ENCODE results near the gene MKS1.

MKS1 gene

DNA sequence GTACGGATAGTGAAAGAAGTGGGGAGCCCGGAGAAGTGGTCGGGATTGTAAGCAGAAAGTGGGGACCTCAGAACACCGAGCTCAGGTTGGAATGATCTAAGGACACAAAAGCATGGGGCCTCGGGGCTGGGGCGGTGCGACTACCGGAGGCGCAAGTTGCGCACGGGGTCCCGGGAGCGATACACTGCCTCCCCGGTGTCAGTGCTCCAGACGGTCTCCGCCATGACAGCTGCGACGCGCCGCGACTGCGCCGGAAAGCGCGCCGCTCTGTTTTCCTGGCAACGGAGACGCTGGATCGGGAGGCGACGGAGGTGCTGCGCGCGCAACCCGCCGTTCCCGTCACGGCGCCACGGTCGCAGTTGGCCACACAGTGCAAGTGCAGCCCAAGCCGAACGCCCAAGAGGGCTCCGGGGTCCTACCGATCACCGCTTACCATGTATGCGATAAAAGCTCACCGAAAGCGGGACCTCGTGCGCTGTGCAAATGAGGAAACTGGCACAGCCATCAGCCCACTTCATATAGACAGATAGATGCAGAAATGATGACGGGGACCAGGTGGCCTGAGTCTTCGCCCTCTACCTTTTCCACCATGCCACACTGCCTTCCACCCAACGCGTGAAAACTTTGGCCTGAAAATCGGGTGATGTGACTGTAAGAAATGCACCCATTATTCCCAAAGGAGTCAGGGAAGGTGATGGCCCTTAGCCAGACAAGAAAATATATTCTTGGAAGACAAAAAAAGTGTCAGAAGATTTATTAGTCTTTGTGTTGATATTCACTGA lies at the start of gene MKS1:
TSS of gene MKS1 (minus strand) at position 249 of the 782 bp plus-strand sequence. CDS start at position 224, 25 bp downstream.
- Histone ChIP-seq H3K9ac (ENCODE audit: low read depth, low read length) (peak within 1 kb of the TSS; percentile 81), H3K4me3 (ENCODE audit: low read length) (peak within 1 kb of the TSS; percentile 86), H3K9me3 (ENCODE audit: insufficient read depth, low read depth, low read length) (no peaks in the 10 kb centered on the region), H3K36me3 (ENCODE audit: insufficient read depth, low read depth, low read length) (peaks cover 9% of the 10 kb centered on the region; the same call in 1 of the 2 replicates), H3K4me1 (ENCODE audit: insufficient read depth, low read length) (no peaks in the 10 kb centered on the region), H3K27me3 (ENCODE audit: insufficient read depth, low read length) (peaks cover 9% of the 10 kb centered on the region; the same call in 1 of the 2 replicates), H3K27ac (ENCODE audit: low read length) (no peak within 1 kb of the TSS)

DNA sequence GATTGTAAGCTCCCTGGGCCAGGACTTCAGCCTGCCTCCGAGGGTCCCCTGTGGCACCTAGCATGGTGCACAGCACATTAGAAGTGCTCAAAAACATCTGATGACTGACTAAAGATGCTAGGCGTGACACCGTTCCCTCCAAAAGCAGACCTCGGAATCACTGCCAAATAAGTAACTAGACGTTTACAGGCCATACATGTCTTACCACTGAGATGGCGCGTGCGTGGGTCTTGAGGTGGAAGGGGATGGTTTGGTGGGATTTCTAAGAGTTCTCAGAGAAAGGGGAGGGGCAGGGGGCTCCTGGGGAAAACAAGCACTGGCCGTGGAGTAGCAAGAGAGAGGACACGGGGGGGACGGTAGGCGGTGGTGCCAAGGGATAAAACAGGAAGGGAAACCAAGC lies 49.3 kb upstream of the MKS1 start:
- no peak overlapping the region for H3K9ac ChIP-seq (ENCODE audit: low read depth, low read length)

DNA sequence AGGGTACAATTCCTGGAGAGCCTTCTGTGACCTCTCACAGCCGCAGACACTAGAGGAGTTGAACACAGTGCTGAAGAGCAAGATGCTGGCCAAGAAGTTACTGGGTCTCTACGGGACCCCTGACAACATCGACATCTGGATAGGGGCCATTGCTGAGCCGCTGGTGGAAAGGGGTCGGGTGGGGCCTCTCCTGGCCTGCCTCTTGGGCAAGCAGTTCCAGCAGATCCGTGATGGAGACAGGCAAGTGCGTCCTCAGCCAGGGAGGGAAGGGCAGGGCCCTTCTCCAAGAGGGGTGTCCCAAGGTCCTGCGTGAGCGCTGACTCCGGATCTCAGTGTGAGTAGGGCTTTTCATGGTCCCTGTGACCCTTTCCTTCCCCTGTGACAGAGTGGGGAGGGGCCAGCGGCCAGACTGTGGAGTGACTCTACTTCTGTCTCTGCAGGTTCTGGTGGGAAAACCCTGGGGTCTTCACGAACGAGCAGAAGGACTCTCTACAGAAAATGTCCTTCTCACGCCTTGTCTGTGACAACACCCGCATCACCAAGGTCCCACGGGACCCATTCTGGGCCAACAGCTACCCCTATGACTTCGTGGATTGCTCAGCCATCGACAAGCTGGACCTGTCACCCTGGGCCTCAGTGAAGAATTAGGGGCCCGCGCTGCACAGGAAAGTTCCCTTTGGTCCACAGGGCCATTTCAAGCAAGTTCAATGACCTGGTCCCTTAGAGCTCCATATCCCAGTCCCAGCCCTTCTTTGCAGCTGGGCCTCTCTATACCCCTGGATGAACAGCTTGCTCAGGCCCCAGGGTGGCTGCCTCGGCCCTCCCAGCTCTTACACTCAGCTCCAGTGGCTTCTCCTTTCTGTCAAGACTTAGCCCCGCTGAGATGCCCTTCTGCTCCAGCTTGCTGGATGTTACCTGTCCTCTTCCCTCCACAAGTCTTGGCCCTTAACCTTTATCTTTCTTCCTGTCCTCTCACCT lies 48.6 kb upstream of the MKS1 start:
- Histone ChIP-seq H3K36me3 (ENCODE audit: insufficient read depth, low read depth, low read length) (no peaks in the 10 kb centered on the region), H3K27me3 (ENCODE audit: insufficient read depth, low read length) (peaks cover 21% of the 10 kb centered on the region), H3K4me3 (ENCODE audit: low read length) (no peak overlapping the region), H3K9me3 (ENCODE audit: insufficient read depth, low read depth, low read length) (no peaks in the 10 kb centered on the region), H3K9ac (ENCODE audit: low read depth, low read length) (no peak overlapping the region), H3K4me1 (ENCODE audit: insufficient read depth, low read length) (no peaks in the 10 kb centered on the region), H3K27ac (ENCODE audit: low read length) (no peak overlapping the region)

More for the DNA sequence above, 49.3 kb upstream of the MKS1 start:
- no peak overlapping the region for H3K27ac ChIP-seq (ENCODE audit: low read length)
- H3K27me3 ChIP-seq (ENCODE audit: insufficient read depth, low read length): peaks cover 19% of the 10 kb centered on the region
- no peaks in the 10 kb centered on the region for H3K36me3 ChIP-seq (ENCODE audit: insufficient read depth, low read depth, low read length)
- H3K9me3 ChIP-seq (ENCODE audit: insufficient read depth, low read depth, low read length): no peaks in the 10 kb centered on the region
- H3K4me3 ChIP-seq (ENCODE audit: low read length): no peak overlapping the region
- no peaks in the 10 kb centered on the region for H3K4me1 ChIP-seq (ENCODE audit: insufficient read depth, low read length)

DNA sequence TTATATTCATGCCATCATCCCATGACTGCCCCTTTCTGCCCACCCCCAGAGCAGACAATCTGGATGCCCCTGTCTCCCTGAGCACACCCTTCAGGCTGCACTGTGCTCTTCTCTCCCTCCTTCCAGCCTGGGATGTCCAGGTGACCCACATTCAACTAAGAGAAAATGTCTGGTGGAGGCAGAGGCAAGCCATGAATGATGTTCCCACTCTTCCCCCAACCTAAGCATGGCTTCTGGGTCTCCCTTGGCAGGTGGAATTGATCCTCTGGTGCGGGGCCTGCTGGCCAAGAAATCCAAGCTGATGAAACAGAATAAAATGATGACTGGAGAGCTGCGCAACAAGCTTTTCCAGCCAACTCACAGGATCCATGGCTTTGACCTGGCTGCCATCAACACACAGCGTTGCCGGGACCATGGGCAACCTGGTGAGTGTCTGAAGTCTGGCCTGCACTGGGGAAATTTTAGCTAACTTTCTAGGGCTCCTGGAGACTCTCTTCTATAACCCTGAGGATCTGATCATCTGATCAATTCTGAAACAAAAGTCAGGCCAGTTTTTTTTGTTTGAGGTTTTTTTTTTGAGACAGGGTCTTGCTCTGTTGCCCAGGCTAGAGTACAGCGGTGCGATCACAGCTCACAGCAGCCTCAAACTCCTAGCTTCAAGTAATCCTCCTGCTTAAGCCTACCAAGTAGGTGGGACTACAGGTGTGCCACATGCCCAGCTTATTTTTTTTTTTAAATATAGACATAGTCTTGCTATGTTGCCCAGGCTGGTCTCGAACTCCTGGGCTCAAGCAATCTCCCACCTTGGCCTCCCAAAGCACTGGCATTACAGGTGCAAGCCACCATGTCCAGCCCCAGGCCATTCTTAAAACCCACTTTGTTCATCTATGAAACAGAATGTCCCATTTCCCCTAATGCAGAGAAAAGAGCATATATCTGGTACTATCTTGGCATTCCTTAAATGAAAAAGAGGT lies 47.1 kb upstream of the MKS1 start:
- no peaks in the 10 kb centered on the region for H3K9me3 ChIP-seq (ENCODE audit: insufficient read depth, low read depth, low read length)
- no peak overlapping the region for H3K9ac ChIP-seq (ENCODE audit: low read depth, low read length)
- peaks cover 32% of the 10 kb centered on the region for H3K27me3 ChIP-seq (ENCODE audit: insufficient read depth, low read length)

DNA sequence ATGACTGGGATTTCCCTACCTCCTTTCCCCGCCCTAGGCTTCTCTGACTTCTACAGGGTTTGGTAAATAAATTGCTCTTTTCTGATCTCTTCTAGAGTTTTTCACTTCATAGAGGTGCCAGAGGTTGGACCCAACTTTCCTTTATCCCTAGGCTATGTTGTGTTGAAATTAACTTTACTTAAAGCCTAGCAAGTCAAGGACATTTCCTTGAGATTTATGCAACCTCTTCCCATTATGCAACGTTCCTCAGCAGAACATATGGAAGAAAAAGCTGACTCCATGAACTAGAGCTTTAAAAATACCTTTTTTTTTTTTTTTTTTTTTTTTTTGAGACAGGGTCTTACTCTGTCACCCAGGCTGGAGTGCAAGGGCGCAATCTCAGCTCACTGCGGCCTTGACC lies 46.2 kb upstream of the MKS1 start:
- H3K27me3 ChIP-seq (ENCODE audit: insufficient read depth, low read length): peaks cover 41% of the 10 kb centered on the region
- H3K36me3 ChIP-seq (ENCODE audit: insufficient read depth, low read depth, low read length): no peaks in the 10 kb centered on the region
- no peak overlapping the region for H3K27ac ChIP-seq (ENCODE audit: low read length)
- no peaks in the 10 kb centered on the region for H3K4me1 ChIP-seq (ENCODE audit: insufficient read depth, low read length)
- H3K4me3 ChIP-seq (ENCODE audit: low read length): no peak overlapping the region
- no peaks in the 10 kb centered on the region for H3K9me3 ChIP-seq (ENCODE audit: insufficient read depth, low read depth, low read length)
- no peak overlapping the region for H3K9ac ChIP-seq (ENCODE audit: low read depth, low read length)

More for the DNA sequence above, 47.1 kb upstream of the MKS1 start:
- H3K4me1 ChIP-seq (ENCODE audit: insufficient read depth, low read length): no peaks in the 10 kb centered on the region
- H3K27ac ChIP-seq (ENCODE audit: low read length): no peak overlapping the region
- H3K4me3 ChIP-seq (ENCODE audit: low read length): no peak overlapping the region
- H3K36me3 ChIP-seq (ENCODE audit: insufficient read depth, low read depth, low read length): no peaks in the 10 kb centered on the region

DNA sequence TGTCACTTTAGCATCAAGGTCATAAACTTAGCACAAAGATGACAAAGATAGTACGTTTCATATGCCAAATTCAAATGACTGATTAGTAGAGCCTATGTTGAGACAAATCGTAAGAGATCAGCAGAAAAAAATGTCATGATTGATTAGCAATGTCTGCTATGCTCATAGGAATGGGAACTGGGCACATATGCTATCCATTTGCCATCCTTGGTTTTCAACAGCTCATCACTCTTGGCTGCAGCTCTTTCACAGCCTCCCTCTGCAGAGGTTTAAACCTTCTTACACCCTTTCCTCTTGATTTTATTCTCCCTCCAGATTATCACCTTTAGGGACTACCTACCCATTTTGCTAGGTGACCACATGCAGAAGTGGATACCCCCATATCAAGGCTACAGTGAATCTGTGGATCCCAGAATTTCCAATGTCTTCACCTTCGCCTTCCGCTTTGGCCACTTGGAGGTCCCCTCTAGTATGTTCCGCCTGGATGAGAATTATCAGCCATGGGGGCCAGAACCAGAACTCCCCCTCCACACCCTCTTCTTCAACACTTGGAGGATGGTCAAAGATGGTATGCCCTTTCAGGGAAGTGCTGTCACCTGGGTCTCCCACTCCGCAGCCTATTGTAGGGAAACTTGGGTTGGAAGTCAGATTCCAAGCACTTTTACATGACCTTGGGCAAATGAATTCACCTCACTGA lies 45.5 kb upstream of the MKS1 start:
- no peaks in the 10 kb centered on the region for H3K9me3 ChIP-seq (ENCODE audit: insufficient read depth, low read depth, low read length)
- H3K27me3 ChIP-seq (ENCODE audit: insufficient read depth, low read length): peaks cover 47% of the 10 kb centered on the region
- no peak overlapping the region for H3K4me3 ChIP-seq (ENCODE audit: low read length)
- H3K27ac ChIP-seq (ENCODE audit: low read length): no peak overlapping the region
- no peaks in the 10 kb centered on the region for H3K36me3 ChIP-seq (ENCODE audit: insufficient read depth, low read depth, low read length)
- H3K9ac ChIP-seq (ENCODE audit: low read depth, low read length): no peak overlapping the region
- no peaks in the 10 kb centered on the region for H3K4me1 ChIP-seq (ENCODE audit: insufficient read depth, low read length)

DNA sequence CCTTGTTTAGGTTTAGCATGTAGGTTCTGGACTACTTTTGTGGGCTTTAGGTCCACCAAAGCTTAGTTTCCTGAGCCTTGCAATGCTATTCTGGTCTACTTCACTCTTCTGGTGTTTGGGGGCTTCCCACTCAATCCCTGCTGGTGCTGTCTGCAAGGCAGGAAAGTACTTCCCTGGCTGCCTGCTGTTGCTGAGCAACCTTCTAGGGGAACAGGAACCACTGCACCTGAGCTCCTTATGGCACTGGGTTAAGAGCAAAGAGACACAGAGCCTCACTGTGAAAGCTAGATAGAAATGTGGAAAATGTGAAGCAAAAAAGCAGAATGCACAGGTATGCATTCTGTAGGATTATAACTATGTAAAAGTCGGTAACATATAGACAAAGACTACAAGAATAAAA lies 44.7 kb upstream of the MKS1 start:
- Histone ChIP-seq H3K4me1 (ENCODE audit: insufficient read depth, low read length) (no peaks in the 10 kb centered on the region), H3K27me3 (ENCODE audit: insufficient read depth, low read length) (peaks cover 55% of the 10 kb centered on the region)

DNA sequence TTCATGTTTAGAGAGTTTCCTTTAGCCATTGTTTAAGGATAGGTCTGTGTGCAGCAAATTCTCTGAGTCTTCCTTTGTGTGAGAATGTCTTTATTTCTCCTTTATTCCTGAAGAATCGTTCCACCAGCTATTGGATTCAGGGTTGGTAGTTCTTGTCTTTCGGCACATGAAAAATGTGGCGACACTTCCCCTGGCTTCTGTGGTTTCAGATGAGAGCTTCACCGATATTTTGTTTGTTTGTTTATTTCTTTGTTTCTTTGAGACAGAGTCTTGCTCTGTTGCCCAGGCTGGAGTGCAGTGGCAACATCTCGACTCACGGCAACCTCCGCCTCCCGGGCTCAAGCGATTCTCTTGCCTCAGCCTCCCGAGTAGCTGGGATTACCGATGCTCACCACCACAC lies 43.1 kb upstream of the MKS1 start:
- Histone ChIP-seq H3K9me3 (ENCODE audit: insufficient read depth, low read depth, low read length) (no peaks in the 10 kb centered on the region), H3K27me3 (ENCODE audit: insufficient read depth, low read length) (peaks cover 69% of the 10 kb centered on the region), H3K36me3 (ENCODE audit: insufficient read depth, low read depth, low read length) (no peaks in the 10 kb centered on the region), H3K9ac (ENCODE audit: low read depth, low read length) (no peak overlapping the region), H3K27ac (ENCODE audit: low read length) (no peak overlapping the region), H3K4me1 (ENCODE audit: insufficient read depth, low read length) (no peaks in the 10 kb centered on the region), H3K4me3 (ENCODE audit: low read length) (no peak overlapping the region)

More for the DNA sequence above, 44.7 kb upstream of the MKS1 start:
- H3K9me3 ChIP-seq (ENCODE audit: insufficient read depth, low read depth, low read length): no peaks in the 10 kb centered on the region
- no peaks in the 10 kb centered on the region for H3K36me3 ChIP-seq (ENCODE audit: insufficient read depth, low read depth, low read length)
- H3K4me3 ChIP-seq (ENCODE audit: low read length): no peak overlapping the region
- H3K27ac ChIP-seq (ENCODE audit: low read length): no peak overlapping the region
- H3K9ac ChIP-seq (ENCODE audit: low read depth, low read length): no peak overlapping the region

DNA sequence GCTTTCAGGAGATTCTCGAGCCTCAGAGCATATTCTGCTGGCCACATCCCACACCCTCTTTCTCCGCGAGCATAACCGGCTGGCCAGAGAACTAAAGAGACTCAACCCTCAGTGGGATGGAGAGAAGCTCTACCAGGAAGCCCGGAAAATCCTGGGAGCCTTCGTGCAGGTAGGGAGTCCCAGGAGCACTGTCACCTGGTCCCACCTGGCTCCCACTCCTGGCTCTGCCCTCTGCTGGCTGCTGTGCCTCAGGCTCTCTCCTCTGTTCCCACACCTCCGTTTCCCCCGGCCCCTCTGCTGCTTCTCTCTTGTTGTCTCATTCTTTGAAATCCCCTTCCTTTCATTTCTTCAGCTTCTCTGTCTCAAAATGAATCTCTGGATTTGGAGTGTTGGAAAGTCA lies 35.7 kb upstream of the MKS1 start:
- H3K9ac ChIP-seq (ENCODE audit: low read depth, low read length): no peak overlapping the region
- peak overlapping the region; percentile 52; the same call in 1 of the 2 replicates for H3K4me3 ChIP-seq (ENCODE audit: low read length)
- peaks cover 76% of the 10 kb centered on the region for H3K27me3 ChIP-seq (ENCODE audit: insufficient read depth, low read length)
- H3K9me3 ChIP-seq (ENCODE audit: insufficient read depth, low read depth, low read length): peaks cover 7% of the 10 kb centered on the region; the same call in 1 of the 2 replicates
- no peaks in the 10 kb centered on the region for H3K36me3 ChIP-seq (ENCODE audit: insufficient read depth, low read depth, low read length)
- no peaks in the 10 kb centered on the region for H3K4me1 ChIP-seq (ENCODE audit: insufficient read depth, low read length)
- H3K27ac ChIP-seq (ENCODE audit: low read length): no peak overlapping the region

DNA sequence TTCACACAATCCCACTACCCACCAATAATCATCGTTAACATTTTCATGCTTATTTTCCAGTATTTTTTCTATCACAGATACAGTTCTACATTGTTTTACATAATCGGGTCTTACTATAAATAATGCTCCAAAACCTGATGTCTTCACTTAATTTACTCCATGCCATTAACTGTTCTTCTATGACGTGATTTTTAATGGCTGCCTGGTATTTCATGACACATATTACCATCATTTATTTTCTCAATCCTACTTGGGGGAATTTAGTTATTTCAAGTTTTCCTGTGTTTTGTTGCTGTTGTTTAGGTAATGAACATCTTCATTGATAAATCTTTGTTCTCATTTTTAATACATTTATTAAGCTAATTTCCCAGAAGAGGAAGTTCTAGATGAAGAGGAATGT lies 34.0 kb upstream of the MKS1 start:
- H3K9ac ChIP-seq (ENCODE audit: low read depth, low read length): no peak overlapping the region
- H3K9me3 ChIP-seq (ENCODE audit: insufficient read depth, low read depth, low read length): peaks cover 8% of the 10 kb centered on the region; the same call in 1 of the 2 replicates
- no peak overlapping the region for H3K4me3 ChIP-seq (ENCODE audit: low read length)
- no peaks in the 10 kb centered on the region for H3K36me3 ChIP-seq (ENCODE audit: insufficient read depth, low read depth, low read length)
- H3K27me3 ChIP-seq (ENCODE audit: insufficient read depth, low read length): peaks cover 77% of the 10 kb centered on the region
- H3K27ac ChIP-seq (ENCODE audit: low read length): no peak overlapping the region
- no peaks in the 10 kb centered on the region for H3K4me1 ChIP-seq (ENCODE audit: insufficient read depth, low read length)

All from iPS-20b (cell line).